Right atrium auricular region (tissue), 2 donors: ENCODE results near the gene APOC4. TPM values are rescaled to one million over a fixed set of nuclear protein-coding genes. Genes with fewer than 3 reads are reported as not detected.

Experiments
- DNase-seq: peaks from one replicate; pipeline ENCODE4 v3.0.0-alpha.2; 2019; ENCODE audit warnings: low spot score
- H3K27ac ChIP-seq, 2 donors: fragments of 200-600 bp; sonication (generic); 1 replicate in 1 of 2; 2 replicates in 1 of 2; pipeline ENCODE4 v1.5.1; 2016 to 2019
- H3K27me3 ChIP-seq, 2 donors: fragments of 200-600 bp; sonication (generic); one replicate each; pipeline versions ENCODE4 v1.5.1 to v1.6.0; 2017 to 2019
- H3K36me3 ChIP-seq: fragments of 200-600 bp; sonication (generic); one replicate; pipeline ENCODE4 v1.5.1; 2016
- H3K4me1 ChIP-seq, 2 donors: fragments of 200-600 bp; sonication (generic); one replicate each; pipeline versions ENCODE4 v1.5.1 to v1.6.0; 2017 to 2019
- H3K4me3 ChIP-seq, 2 donors: fragments of 200-600 bp; sonication (generic); 1 replicate in 1 of 2; 2 replicates in 1 of 2; pipeline ENCODE4 v1.5.1; 2017 to 2019; ENCODE audit warnings: mild to moderate bottlenecking in 1 of 2, moderate library complexity in 1 of 2
- H3K9me3 ChIP-seq, 2 donors: fragments of 200-600 bp; sonication (generic); one replicate each; pipeline ENCODE4 v1.5.1; 2019
- CTCF ChIP-seq, 2 donors: fragments of 200-600 bp; sonication (generic); IDR thresholded peaks; one replicate each; pipeline ENCODE4 v1.5.1; 2019; ENCODE audit warnings: antibody characterized with exemption in 2 of 2
- total RNA-seq, 2 donors: library from RNA; depleted of rRNA; stranded (reverse); fragments of >200 nt; gene quantifications; one replicate each; pipeline ENCODE4 v1.1.0, GENCODE V29; 2016

Gene APOC4
- total RNA-seq, 2 donors from 2014 or later = not detected

- peak; percentile 95 for DNase-seq
- peaks cover 0 to 54% of the 10 kb centered on the region in 2 donors for H3K4me1 ChIP-seq
These were observed 12.8 kb downstream of the APOC4 start, which contains the start of gene CLPTM1 for GRCh38 chr19:44954649-44955504. Gene CLPTM1 (plus strand): TSS chr19:44955380. CDS start chr19:44955396, 16 bp downstream.

GRCh38 chr19:44955505-44956439 lies 13.7 kb downstream of the APOC4 start:
- Histone ChIP-seq H3K27me3 (no peaks in the 10 kb centered on the region), H3K9me3 (no peaks in the 10 kb centered on the region), H3K27ac (peak overlapping the region; percentile 88 to 93), H3K4me1 (peaks cover 0 to 62% of the 10 kb centered on the region in 2 donors), H3K4me3 (peak overlapping the region; percentile 89 to 91), H3K36me3 (peaks cover under 1% of the 10 kb centered on the region)
- no peak for TF ChIP-seq CTCF (IDR thresholded peaks at IDR 0.05)
- no peak for DNase-seq

More at GRCh38 chr19:44954649-44955504, 12.8 kb downstream of the APOC4 start, which contains the start of gene CLPTM1:
- peaks cover 9% of the 10 kb centered on the region for H3K36me3 ChIP-seq
- peak within 1 kb of the TSS; percentile 89 to 91 for H3K4me3 ChIP-seq
- TF ChIP-seq CTCF (IDR thresholded peaks at IDR 0.05) = peak in 1 of 2 donors; percentile 17
- H3K27ac ChIP-seq = peak within 1 kb of the TSS; percentile 88 to 93
- H3K9me3 ChIP-seq = no peaks in the 10 kb centered on the region
- H3K27me3 ChIP-seq = no peaks in the 10 kb centered on the region

- Histone ChIP-seq H3K36me3 (peaks cover 10% of the 10 kb centered on the region), H3K27me3 (no peaks in the 10 kb centered on the region), H3K27ac (no peak overlapping the region), H3K4me3 (no peak overlapping the region), H3K4me1 (peaks cover 0 to 60% of the 10 kb centered on the region in 2 donors), H3K9me3 (no peaks in the 10 kb centered on the region)
- no peak for DNase-seq
- no peak for TF ChIP-seq CTCF (IDR thresholded peaks at IDR 0.05)
These were observed 15.5 kb downstream of the APOC4 start for GRCh38 chr19:44957526-44957925.

GRCh38 chr19:44958090-44958489 lies 16.1 kb downstream of the APOC4 start:
- Histone ChIP-seq H3K27ac (no peak overlapping the region), H3K27me3 (no peaks in the 10 kb centered on the region), H3K4me1 (peaks cover 0 to 60% of the 10 kb centered on the region in 2 donors), H3K4me3 (no peak overlapping the region), H3K9me3 (no peaks in the 10 kb centered on the region), H3K36me3 (peaks cover 15% of the 10 kb centered on the region)
- TF ChIP-seq CTCF (IDR thresholded peaks at IDR 0.05) = no peak
- DNase-seq = no peak

- DNase-seq = no peak
- Histone ChIP-seq H3K36me3 (peaks cover 27% of the 10 kb centered on the region), H3K27ac (no peak overlapping the region), H3K9me3 (no peaks in the 10 kb centered on the region), H3K4me3 (no peak overlapping the region), H3K27me3 (no peaks in the 10 kb centered on the region), H3K4me1 (peaks cover 0 to 49% of the 10 kb centered on the region in 2 donors)
- no peak for TF ChIP-seq CTCF (IDR thresholded peaks at IDR 0.05)
These were observed 17.7 kb downstream of the APOC4 start for GRCh38 chr19:44959691-44960090.
